DOHH2 (cell line): ENCODE measurements around the gene COBLL1.

ENCODE experiments used
- H3F3A ChIP-seq: fragments of 200-600 bp; sonication (generic), shearing (Covaris generic); 2 replicates; pipeline ENCODE4 v1.6.0; 2016; ENCODE audit warnings: antibody characterized with exemption, mild to moderate bottlenecking; ENCODE audit not compliant: control insufficient read depth, insufficient read depth
- H3K27ac ChIP-seq: fragments of 200-600 bp; sonication (generic); 2 replicates; pipeline ENCODE4 v1.5.1; 2014; ENCODE audit warnings: low read depth, mild to moderate bottlenecking, low read length, moderate library complexity
- H3K27me3 ChIP-seq: fragments of 200-600 bp; sonication (generic); 2 replicates; pipeline ENCODE4 v1.6.1; 2014; ENCODE audit warnings: mild to moderate bottlenecking, low read length, mixed read lengths; ENCODE audit not compliant: control insufficient read depth
- H3K36me3 ChIP-seq: fragments of 200-600 bp; sonication (generic); 2 replicates; pipeline ENCODE4 v1.6.1; 2014; ENCODE audit warnings: mild to moderate bottlenecking, low read length, moderate library complexity, mixed read lengths; ENCODE audit not compliant: control insufficient read depth
- H3K4me1 ChIP-seq: fragments of 200-600 bp; sonication (generic); 2 replicates; pipeline ENCODE4 v1.6.1; 2014; ENCODE audit warnings: mild to moderate bottlenecking, low read length, mixed read lengths; ENCODE audit not compliant: control insufficient read depth
- H3K4me2 ChIP-seq: fragments of 200-600 bp; sonication (generic); 2 replicates; pipeline ENCODE4 v1.6.0; 2014; ENCODE audit warnings: mild to moderate bottlenecking, low read length, moderate library complexity
- H3K4me3 ChIP-seq: fragments of 200-600 bp; sonication (generic); 2 replicates; pipeline ENCODE4 v1.5.1; 2014; ENCODE audit warnings: mild to moderate bottlenecking, low read length, mixed read lengths
- H3K79me2 ChIP-seq: fragments of 200-600 bp; sonication (generic); 2 replicates; pipeline ENCODE4 v1.6.1; 2014; ENCODE audit warnings: mild to moderate bottlenecking, low read length, mixed read lengths; ENCODE audit not compliant: control insufficient read depth
- H3K9me2 ChIP-seq: fragments of 200-600 bp; sonication (generic); replicated peaks from 2 replicates; pipeline ENCODE4 v1.6.1; 2014; ENCODE audit warnings: mild to moderate bottlenecking, low read length, mixed read lengths; ENCODE audit not compliant: control insufficient read depth
- H3K9me3 ChIP-seq: fragments of 200-600 bp; sonication (generic); 2 replicates; pipeline ENCODE4 v1.6.1; 2014; ENCODE audit warnings: antibody characterized with exemption, low read length, mixed read lengths; ENCODE audit not compliant: control insufficient read depth, insufficient read depth
- H4K20me1 ChIP-seq: fragments of 200-600 bp; sonication (generic); 2 replicates; pipeline ENCODE4 v1.6.0; 2014; ENCODE audit warnings: low read depth, mild to moderate bottlenecking, antibody characterized with exemption, low read length, moderate library complexity; ENCODE audit not compliant: control insufficient read depth, insufficient read depth
- CTCF ChIP-seq: fragments of 200-600 bp; sonication (generic); IDR thresholded peaks from one replicate; pipeline ENCODE4 v1.5.1; 2014; ENCODE audit warnings: antibody characterized with exemption, mild to moderate bottlenecking, low read depth, low read length; ENCODE audit not compliant: poor library complexity, severe bottlenecking
- EZH2phosphoT487 ChIP-seq: fragments of 200-600 bp; sonication (generic); IDR thresholded peaks from 2 replicates; pipeline ENCODE4 v1.6.1; 2017; ENCODE audit warnings: borderline replicate concordance, mild to moderate bottlenecking, antibody characterized with exemption, low read length, moderate library complexity, mixed read lengths

The COBLL1 gene

DNA sequence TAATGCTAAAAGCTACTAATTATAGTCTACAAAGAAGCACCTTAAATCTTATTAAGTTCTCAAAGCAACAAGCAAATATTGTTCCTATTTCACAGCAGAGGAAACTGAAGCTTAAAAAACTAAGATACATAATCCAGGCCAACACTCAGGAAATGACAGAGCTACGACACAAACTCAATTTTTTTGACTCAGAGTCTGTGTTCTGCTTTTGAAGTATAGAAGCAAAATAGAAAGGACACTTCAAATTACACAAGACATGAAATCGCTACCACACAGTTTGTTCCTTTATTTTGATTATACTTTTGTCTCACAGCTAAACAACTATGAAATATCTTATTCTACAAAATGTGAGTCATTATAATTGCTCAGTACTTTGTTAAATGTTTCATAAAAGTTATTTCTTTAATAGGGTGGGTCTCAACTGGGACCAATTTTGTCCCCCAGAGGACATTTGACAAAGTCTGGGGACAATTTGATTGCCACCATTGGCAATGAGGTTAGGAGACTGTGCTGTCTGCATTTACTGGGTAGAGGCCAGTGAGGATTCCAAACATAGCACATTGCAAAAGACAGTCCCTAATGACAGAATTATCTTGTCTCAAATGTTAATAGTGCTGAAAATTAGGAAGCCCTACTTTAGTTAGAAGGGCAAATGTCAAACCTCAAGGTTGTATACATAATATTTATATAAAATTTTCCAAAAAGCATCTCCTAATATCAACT lies 118.8 kb downstream of the COBLL1 start:
- Histone ChIP-seq H3K4me2 (no peak overlapping the region), H3K27ac (no peak overlapping the region), H3K27me3 (no peaks in the 10 kb centered on the region), H4K20me1 (no peaks in the 10 kb centered on the region), H3K36me3 (no peaks in the 10 kb centered on the region), H3K4me1 (no peaks in the 10 kb centered on the region), H3K9me3 (no peaks in the 10 kb centered on the region), H3K79me2 (no peaks in the 10 kb centered on the region), H3F3A (no peaks in the 10 kb centered on the region), H3K9me2 (no peaks in the 10 kb centered on the region), H3K4me3 (no peak overlapping the region)
- TF ChIP-seq EZH2phosphoT487 (no peak), CTCF (no peak)

DNA sequence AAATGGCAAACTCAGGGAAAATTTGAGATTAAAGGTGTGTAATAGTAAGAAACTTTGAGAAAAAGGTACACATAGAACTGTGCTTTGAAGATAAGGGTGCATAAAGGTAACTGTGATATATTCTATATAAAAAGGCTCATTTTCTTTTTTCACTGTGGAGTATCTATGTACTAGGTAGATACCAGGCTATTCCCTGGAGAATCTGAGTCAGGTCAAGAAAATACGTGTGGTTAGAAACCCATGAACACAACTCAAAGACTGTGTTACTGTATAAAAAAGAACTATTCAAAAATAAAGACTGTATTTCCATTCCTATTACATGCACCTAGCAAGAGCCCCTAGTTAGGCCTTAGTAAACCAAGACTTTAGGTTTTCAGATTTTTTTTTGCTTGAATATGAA lies 120.2 kb downstream of the COBLL1 start:
- H3K9me3 ChIP-seq = no peaks in the 10 kb centered on the region
- TF ChIP-seq CTCF = no peak
- TF ChIP-seq EZH2phosphoT487 = no peak
- no peaks in the 10 kb centered on the region for H3K27me3 ChIP-seq
- H3K4me2 ChIP-seq = no peak overlapping the region
- no peaks in the 10 kb centered on the region for H3K4me1 ChIP-seq
- no peak overlapping the region for H3K27ac ChIP-seq
- no peaks in the 10 kb centered on the region for H3K79me2 ChIP-seq
- H3F3A ChIP-seq = no peaks in the 10 kb centered on the region
- no peaks in the 10 kb centered on the region for H3K36me3 ChIP-seq
- no peak overlapping the region for H3K4me3 ChIP-seq
- H3K9me2 ChIP-seq = no peaks in the 10 kb centered on the region
- no peaks in the 10 kb centered on the region for H4K20me1 ChIP-seq

- H3K4me2 ChIP-seq = no peak overlapping the region
These were observed 121.4 kb downstream of the COBLL1 start for GRCh38 chr2:164719996-164720941.

More at GRCh38 chr2:164719996-164720941, 121.4 kb downstream of the COBLL1 start:
- TF ChIP-seq CTCF (no peak), EZH2phosphoT487 (no peak)
- Histone ChIP-seq H3K27ac (no peak overlapping the region), H3K4me3 (no peak overlapping the region), H3F3A (no peaks in the 10 kb centered on the region), H3K9me2 (no peaks in the 10 kb centered on the region), H3K79me2 (no peaks in the 10 kb centered on the region), H3K27me3 (no peaks in the 10 kb centered on the region), H3K36me3 (no peaks in the 10 kb centered on the region), H4K20me1 (no peaks in the 10 kb centered on the region), H3K9me3 (no peaks in the 10 kb centered on the region), H3K4me1 (no peaks in the 10 kb centered on the region)
